Pancreas (tissue), 10 donors: ENCODE results near the gene BTBD18. TPM values are rescaled to one million over a fixed set of nuclear protein-coding genes. Genes with fewer than 3 reads are reported as not detected.
"Not testable (repeated sequence)": the region's sequence is repeated elsewhere in the genome, so short reads cannot be mapped to it uniquely, and the experiment has no call there.

Experiments used
- ATAC-seq, 4 donors: fragments of 200-7000 bp; cut with Tn5 transposase; one replicate each; pipeline versions ENCODE4 v1.8.0 to v1.9.1; 2020; ENCODE audit warnings: mild to moderate bottlenecking in 4 of 4, moderate library complexity in 4 of 4
- DNase-seq, 6 donors: peaks; one replicate each; pipeline ENCODE4 v3.0.0-alpha.2; 2020
- FAIRE-seq: peaks from 2 replicates; lab custom pipeline; 2012; peaks lifted over from hg19 to GRCh38; lab: Jason Lieb, UNC
- H3K27ac ChIP-seq, 4 donors: fragments of 200-600 bp; sonication (generic); 1 replicate in 3 of 4; 2 replicates in 1 of 4; pipeline versions ENCODE4 v1.5.0 to v1.8.0; 2020
- H3K27me3 ChIP-seq, 4 donors: fragments of 200-600 bp; one replicate each; pipeline ENCODE4 v1.8.0; 2021
- H3K36me3 ChIP-seq, 3 donors: fragments of 200-600 bp; sonication (generic) in 1 of 3; one replicate each; pipeline versions ENCODE4 v1.5.0 to v1.8.0; 2020 to 2021
- H3K4me1 ChIP-seq, 3 donors: fragments of 200-600 bp; one replicate each; pipeline ENCODE4 v1.8.0; 2021
- H3K4me3 ChIP-seq, 4 donors: fragments of 200-600 bp; sonication (generic) in 2 of 4; one replicate each; pipeline versions ENCODE4 v1.5.0 to v1.8.0; 2020 to 2021
- H3K9me3 ChIP-seq, 4 donors: fragments of 200-600 bp; one replicate each; pipeline ENCODE4 v1.8.0; 2021
- CTCF ChIP-seq, 4 donors: fragments of 200-600 bp; sonication (generic) in 3 of 4; IDR thresholded peaks; one replicate each; pipeline versions ENCODE4 v1.5.0 to v1.8.0; 2021; ENCODE audit warnings: antibody characterized with exemption in 4 of 4
- WGBS, 2 donors: extraction: QIAGEN DNeasy Blood & Tissue Kit; methylation state at CpG; one replicate each; pipeline ENCODE4 v1.1.7; 2013; 5-methylcytosine and 5-hydroxymethylcytosine counted together
- intact Hi-C, 3 donors: fragments of 100-400 bp; cut with DNase I; formaldehyde crosslinking; loops; one replicate each; pipeline versions ENCODE4 v1.11.1 to v1.14.2; 2022
- polyA plus RNA-seq, 2 donors: library from polyadenylated mRNA; stranded (reverse); fragments of 200-250 nt; gene quantifications; one replicate each; pipeline ENCODE4 v1.2.3, GENCODE V29; 2013
- total RNA-seq, 6 donors: library from RNA; stranded (reverse); fragmentation: NEBNext Ultra II Directional in 4 of 6; extraction: Animal tissue kit (Norgen Biotek cat#: 25700) in 4 of 6; gene quantifications; one replicate each; pipeline versions ENCODE4 v1.2.1 to v1.2.4, GENCODE V29; 2021 to 2023
- donor health status: healthy with polysubstance abuse.
- donor health status: DM: no; HTN: no; CAD: no; lungs with moderate emphysema.
- donor health status: DM: no; HTN: no; CAD: no.
- donor health status: control.
- donor health status: control.
- donor health status: Bipolar disorder and iron deficiency.
- donor health status: DM: yes; HTN: yes; CAD: no.
- donor health status: DM: no; HTN: no; CAD: no.
- donor health status: DM: no; HTN: no; CAD: no.
- donor health status: DM: yes; HTN: yes; CAD: no.

BTBD18 gene
- total and polyA plus RNA-seq, 8 donors = 0.05 TPM; not detected in 7

DNA sequence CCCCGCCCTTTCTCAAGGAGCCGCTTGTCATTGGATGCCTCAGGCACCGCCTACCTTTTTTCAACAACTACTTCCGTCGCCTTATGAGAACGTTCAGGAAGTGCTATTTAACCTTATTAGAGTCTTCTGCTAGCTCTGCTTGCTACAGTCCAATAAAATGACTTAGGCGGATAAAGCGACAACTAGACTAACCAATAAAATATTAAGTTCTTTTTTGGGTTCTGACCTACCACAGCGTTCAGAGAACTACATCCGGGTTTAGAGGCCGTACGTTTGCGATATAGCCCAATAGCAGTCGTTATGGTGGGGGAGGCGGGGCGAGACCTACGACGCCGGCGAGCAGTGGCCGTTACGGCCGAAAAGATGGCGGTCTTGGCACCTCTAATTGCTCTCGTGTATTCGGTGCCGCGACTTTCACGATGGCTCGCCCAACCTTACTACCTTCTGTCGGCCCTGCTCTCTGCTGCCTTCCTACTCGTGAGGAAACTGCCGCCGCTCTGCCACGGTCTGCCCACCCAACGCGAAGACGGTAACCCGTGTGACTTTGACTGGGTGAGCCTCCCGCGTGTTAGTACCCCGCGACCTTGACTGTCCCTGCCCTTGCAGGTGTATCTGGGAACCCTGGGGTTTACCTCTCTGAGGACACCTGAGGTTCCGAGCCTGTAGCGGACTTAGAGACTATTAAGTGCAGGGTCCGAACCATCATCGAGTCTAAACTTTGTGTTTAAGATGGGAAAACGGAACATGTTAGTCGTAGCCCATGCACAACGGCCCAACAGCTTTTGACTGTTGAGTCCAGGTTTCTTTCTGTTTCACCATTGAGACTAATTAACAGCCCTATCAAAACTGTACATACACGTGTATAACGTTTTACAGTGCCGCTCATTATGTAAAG, 39.1 kb downstream of the BTBD18 start, which contains the start of gene TMX2:
Gene TMX2 (plus strand): TSS at position 338 of the 895 bp plus-strand sequence. CDS start 26 bp downstream, at position 364.
- TF ChIP-seq CTCF (IDR thresholded peaks at IDR 0.05) = no peak
- intact Hi-C loops = no loop called here
- FAIRE-seq (peak; percentile 99), ATAC-seq (peak; percentile 91 to 96 (median 92)), DNase-seq (peak; percentile 87 to 94 (median 92))
- Histone ChIP-seq H3K9me3 (no peaks in the 10 kb centered on the region), H3K27ac (peak within 1 kb of the TSS; percentile 86 to 90 (median 88)), H3K4me3 (peak within 1 kb of the TSS; percentile 73 to 94 (median 89)), H3K36me3 (no peaks in the 10 kb centered on the region), H3K4me1 (peaks cover 0 to 25% (median 16%) of the 10 kb centered on the region in 3 donors), H3K27me3 (no peaks in the 10 kb centered on the region)
- WGBS, 2 donors = 0% methylated on average over 52 to 53 of the region's 53 CpGs

DNA sequence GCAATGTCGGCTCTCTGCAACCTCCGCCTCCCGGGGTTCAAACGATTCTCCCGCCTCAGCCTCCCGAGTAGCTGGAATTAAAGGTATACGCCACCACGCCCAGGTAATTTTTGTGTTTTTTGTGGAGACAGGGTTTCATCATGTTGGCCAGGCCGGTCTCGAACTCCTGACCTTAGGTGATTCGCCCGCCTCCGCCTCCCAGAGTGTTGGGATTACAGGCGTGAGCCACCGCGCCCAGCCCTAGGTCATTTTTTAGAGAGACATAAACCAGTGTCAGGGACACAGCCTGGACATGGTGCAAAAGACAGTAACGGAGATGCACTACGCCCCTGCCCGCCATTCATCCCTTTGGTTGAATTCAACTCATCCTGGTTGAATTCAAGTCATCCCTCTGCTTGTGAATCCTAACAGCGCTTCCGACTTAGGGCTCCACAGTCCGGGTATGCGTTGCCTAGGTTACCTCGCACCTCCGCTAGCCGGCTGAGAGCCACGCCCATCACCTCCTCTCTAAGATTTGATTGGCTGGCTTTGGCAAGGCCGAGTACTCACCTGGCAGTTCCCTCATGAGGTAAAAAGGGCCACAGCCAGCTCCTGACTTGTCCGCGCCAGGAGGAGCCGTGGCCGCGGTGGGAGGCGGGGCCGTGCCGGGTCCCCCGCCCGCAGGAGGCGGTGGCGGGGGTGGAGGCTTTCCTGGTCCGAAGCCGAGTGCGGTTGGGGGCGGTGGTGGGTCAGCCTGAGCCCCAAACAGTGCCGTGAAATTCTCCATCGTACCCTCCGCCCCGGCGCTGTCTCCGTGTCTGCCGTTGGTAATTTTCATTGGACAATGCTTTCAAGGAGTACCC, 40.0 kb downstream of the BTBD18 start, which contains the start of gene MED19:
Gene MED19 (minus strand): TSS at position 802 of the 842 bp plus-strand sequence. CDS start 36 bp downstream, at position 766.
- WGBS, 2 donors = 2 to 3% methylated on average over 39 to 51 of the region's 51 CpGs
- Histone ChIP-seq H3K4me1 (peaks cover 0 to 25% (median 16%) of the 10 kb centered on the region in 3 donors), H3K36me3 (no peaks in the 10 kb centered on the region), H3K27me3 (no peaks in the 10 kb centered on the region), H3K27ac (peak within 1 kb of the TSS; percentile 86 to 90 (median 88)), H3K9me3 (no peaks in the 10 kb centered on the region), H3K4me3 (peak within 1 kb of the TSS; percentile 73 to 94 (median 89))
- no peak for TF ChIP-seq CTCF (IDR thresholded peaks at IDR 0.05)
- DNase-seq = peak; percentile 82 to 93 (median 92)
- intact Hi-C loops = no loop called here
- ATAC-seq = peak; percentile 81 to 88 (median 84)
- no peak for FAIRE-seq

DNA sequence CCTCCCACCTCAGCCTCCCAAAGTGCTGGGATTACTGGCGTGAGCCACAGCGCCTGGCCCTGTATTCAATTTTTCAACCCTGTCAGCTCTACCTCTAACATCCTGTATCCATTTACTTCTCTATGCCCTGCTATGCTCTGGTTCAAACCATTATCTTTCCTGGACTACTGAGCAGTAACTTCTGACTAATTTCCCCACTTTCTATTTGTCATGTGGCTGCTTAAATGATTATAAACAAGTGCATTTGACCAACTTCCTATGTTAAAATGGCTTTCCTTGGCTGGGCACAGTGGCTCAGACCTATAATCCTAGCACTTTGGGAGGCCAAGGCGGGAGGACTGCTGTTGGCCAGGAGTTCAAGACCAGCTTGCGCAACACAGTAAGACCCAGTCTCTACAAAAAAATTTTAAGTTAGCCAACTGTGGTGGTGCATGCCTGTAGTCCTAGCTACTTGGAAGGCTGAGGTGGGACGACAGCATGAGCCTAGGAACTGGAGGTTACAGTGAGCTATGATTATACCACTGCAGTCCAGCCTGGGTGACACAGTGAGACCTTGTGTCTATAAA, 41.7 kb downstream of the BTBD18 start:
- ATAC-seq = no peak
- Histone ChIP-seq H3K27ac (no peak overlapping the region), H3K9me3 (no peaks in the 10 kb centered on the region), H3K4me3 (no peak overlapping the region), H3K4me1 (peaks cover 0 to 25% (median 16%) of the 10 kb centered on the region in 3 donors), H3K27me3 (no peaks in the 10 kb centered on the region), H3K36me3 (peaks cover 0 to 2% (median 0%) of the 10 kb centered on the region in 3 donors)
- intact Hi-C loops = no loop called here
- TF ChIP-seq CTCF (IDR thresholded peaks at IDR 0.05) = no peak
- no peak for DNase-seq
- 90 to 98% methylated on average over 5 of the region's 5 CpGs for WGBS, 2 donors
- no peak for FAIRE-seq

- H3K27me3 ChIP-seq, H3K9me3 ChIP-seq, H3K4me1 ChIP-seq, ATAC-seq, H3K27ac ChIP-seq, intact Hi-C loops, H3K4me3 ChIP-seq, FAIRE-seq, DNase-seq: not testable (repeated sequence)
- peaks cover 0 to 32% (median 0%) of the 10 kb centered on the region in 3 donors for H3K36me3 ChIP-seq
- 87 to 89% methylated on average over 8 of the region's 8 CpGs for WGBS, 2 donors
Measured at GRCh38 chr11:57705432-57705831, 46.2 kb downstream of the BTBD18 start.
